ENCODE measurements around the gene YTHDC2.

- TF ChIP-seq TARDBP (IDR thresholded peaks at IDR 0.05) (no peak), L3MBTL2 (conservative IDR thresholded peaks at IDR 0.05) (peak; percentile 70), FOXK2 (IDR thresholded peaks at IDR 0.05) (no peak), ELF4 (IDR thresholded peaks at IDR 0.05) (no peak), ARNT (IDR thresholded peaks at IDR 0.05) (no peak), FOXM1 (IDR thresholded peaks at IDR 0.05; ENCODE audit: borderline replicate concordance) (no peak), SUZ12 (IDR thresholded peaks at IDR 0.05) (no peak), SP1 (IDR thresholded peaks at IDR 0.05) (no peak), FOXA1 (IDR thresholded peaks at IDR 0.05) (no peak), CTBP1 (IDR thresholded peaks at IDR 0.05; ENCODE audit: borderline replicate concordance) (0 out of 2 replicates have a peak, but pooled peaks have one; percentile 13)
- TF ChIP-seq, protein P1, sequence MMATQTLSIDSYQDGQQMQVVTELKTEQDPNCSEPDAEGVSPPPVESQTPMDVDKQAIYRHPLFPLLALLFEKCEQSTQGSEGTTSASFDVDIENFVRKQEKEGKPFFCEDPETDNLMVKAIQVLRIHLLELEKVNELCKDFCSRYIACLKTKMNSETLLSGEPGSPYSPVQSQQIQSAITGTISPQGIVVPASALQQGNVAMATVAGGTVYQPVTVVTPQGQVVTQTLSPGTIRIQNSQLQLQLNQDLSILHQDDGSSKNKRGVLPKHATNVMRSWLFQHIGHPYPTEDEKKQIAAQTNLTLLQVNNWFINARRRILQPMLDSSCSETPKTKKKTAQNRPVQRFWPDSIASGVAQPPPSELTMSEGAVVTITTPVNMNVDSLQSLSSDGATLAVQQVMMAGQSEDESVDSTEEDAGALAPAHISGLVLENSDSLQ (IDR thresholded peaks at IDR 0.05) = no peak
Measured at GRCh38 chr5:113513384-113514288, at the start of gene YTHDC2.

Data from HEK293T (cell line).